Bone marrow (tissue), 2 donors: ENCODE data around the gene TSSK6.

Experiments
- DNase-seq, 2 donors: peaks; one replicate each; lab custom pipeline; 2025; lab: John Stamatoyannopoulos, UW

The TSSK6 gene

DNA sequence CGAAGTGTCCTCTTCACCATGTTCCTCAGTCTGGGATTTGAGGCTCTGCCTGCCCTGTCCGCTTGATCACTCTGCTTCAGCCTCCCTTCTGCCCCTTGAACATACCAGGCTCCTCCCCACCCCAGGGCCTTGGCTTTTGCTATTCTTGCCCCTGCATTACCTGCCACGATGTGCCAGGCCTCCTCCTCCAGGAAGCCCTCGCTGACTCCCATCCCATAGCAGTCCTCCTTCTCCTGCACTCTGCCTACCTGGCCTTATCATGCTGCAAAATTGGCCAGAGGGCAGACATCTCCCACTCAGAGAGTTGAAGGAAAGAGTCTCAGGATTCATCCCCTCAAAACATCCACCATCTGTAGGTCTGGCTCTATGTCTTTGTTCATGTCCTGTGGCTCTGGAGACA lies 15.5 kb upstream of the TSSK6 start:
- DNase-seq = no peak

DNA sequence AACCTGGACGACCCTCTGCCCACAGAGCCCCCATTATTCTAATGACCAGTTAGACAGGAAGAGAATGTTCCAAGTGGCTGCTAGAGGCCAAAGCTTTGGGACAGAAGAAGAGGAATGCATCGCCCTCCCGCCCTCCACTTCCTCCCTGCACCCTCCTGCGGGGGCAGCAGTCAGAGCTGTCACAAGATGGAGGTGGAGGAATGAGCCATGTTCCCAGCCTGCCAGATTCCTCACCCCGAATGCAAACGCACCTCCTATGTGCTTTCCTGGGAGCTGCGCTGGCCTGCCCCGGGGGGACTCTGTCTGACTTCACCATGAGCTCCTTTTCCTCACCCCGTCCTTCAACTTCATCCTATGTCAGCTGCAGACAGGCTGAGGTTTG lies 15.1 kb upstream of the TSSK6 start:
- no peak for DNase-seq

DNA sequence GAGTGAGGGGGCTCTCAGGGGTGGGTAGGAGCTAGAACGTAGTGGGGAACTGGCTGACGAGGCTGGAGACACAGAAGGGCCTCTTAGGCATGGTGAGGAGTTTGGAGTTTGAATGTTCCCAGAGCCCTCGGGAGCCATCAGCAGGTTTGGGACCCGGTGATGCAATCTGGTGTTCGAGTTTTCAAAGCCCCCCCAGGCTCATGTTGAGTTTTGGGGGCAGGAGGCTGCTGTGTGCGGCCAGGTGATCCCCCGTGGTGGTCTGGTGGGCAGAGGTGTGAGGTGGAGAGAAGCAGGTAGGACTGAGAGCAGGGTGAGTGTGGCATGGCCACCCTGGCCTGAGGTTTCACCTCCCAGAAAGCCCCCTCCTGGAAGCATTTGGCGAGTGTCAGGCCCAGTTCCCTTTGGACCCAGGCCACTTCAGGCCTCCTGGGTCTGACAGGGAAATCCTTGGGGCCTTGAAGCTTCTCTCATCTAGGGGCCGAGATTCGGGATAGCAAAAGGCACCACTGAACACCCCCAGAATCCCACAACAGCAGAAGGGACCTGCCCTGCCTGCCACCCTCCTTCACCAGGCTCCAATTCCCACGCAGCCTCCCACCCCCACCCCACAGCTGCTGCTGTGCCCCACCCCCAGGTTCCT lies 14.6 kb upstream of the TSSK6 start:
- DNase-seq = no peak

DNA sequence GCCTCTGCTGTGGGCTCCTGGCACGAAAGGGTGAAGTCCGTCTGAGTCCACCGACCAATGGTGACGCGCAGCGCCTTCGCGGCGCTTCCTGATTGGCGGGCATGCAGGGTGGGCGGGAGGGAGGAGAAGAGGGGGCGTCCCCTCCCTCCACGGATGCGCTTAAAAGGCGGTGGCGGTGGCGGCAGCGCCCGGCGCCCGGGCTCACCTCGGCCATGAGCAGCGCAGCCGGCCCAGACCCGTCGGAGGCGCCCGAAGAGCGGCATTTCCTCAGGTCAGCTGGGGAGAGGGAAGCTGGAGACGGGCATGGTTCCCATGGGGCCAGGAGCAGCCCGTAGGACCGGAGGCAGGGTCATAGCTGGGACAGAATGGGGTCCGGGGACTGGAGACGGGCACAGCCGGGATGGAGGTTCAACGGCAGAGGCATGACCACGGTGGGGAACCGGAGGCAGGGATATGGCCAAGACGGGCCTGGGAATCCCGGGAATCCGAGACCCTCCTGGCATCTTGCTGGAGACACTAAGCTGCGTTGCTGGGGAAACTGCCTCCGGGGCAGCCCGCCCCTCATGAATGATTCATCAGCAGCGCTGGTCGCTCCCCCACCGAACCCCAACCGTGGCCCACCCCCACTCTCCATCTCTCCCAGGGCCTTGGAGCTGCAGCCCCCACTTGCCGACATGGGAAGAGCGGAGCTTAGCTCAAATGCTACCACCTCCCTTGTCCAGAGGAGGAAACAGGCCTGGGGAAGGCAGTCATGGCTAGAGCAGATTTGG lies 13.6 kb upstream of the TSSK6 start, which contains the start of gene YJEFN3:
Gene YJEFN3 (plus strand): TSS at position 191 of the 770 bp plus-strand sequence. CDS start 22 bp downstream, at position 213.
- no peak for DNase-seq

DNA sequence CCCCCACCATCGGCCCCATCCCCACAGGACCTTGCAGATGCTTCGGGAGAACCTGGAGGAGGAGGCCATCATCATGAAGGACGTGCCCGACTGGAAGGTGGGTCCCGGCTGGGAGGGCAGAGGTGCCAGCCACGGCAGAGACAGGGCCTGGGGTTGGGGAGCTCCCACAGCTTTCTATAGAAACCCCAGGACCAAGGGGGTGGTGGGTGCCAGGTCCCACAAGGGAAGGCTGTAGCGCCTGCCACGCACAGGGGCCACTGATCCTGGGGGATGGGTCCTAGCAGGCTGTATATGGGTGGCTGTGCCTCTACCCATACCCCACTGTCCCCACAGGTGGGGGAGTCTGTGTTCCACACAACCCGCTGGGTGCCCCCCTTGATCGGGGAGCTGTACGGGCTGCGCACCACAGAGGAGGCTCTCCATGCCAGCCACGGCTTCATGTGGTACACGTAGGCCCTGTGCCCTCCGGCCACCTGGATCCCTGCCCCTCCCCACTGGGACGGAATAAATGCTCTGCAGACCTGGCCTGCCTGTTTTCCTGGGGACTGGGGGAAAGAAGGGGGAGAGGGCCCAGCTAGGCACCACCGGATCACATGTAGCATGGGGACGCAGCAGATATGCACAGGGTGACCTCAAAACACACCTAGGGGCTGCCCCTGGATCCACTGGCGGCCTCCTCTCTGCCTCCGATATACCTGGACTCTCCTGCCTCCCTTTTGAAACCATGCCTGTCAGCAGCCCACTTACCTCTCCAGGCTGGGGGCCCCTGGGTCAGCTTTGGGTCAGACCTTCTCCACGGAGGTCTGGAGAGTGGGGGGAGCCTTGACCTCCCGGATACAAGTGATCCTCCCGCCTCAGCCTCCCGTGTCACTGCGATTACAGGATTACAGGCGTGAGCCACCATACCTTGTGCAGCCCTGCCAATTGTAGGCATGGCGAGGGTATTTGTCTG lies 12.6 kb upstream of the TSSK6 start:
- no peak for DNase-seq

DNA sequence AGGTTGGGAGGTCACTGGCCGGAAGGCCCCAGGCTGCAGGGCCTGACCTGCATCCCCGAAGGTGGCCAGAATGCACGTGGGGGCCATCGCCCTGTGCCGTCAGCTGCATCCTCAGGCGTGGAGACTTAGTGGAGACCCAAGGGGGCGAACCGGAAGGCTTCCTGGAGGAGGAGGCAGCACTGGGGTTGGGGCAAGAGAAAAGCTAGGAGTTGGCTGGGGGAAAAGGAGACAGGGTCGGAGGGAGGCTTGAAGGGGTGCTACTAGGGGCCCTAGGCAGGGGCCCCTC lies 12.0 kb upstream of the TSSK6 start:
- DNase-seq = no peak

DNA sequence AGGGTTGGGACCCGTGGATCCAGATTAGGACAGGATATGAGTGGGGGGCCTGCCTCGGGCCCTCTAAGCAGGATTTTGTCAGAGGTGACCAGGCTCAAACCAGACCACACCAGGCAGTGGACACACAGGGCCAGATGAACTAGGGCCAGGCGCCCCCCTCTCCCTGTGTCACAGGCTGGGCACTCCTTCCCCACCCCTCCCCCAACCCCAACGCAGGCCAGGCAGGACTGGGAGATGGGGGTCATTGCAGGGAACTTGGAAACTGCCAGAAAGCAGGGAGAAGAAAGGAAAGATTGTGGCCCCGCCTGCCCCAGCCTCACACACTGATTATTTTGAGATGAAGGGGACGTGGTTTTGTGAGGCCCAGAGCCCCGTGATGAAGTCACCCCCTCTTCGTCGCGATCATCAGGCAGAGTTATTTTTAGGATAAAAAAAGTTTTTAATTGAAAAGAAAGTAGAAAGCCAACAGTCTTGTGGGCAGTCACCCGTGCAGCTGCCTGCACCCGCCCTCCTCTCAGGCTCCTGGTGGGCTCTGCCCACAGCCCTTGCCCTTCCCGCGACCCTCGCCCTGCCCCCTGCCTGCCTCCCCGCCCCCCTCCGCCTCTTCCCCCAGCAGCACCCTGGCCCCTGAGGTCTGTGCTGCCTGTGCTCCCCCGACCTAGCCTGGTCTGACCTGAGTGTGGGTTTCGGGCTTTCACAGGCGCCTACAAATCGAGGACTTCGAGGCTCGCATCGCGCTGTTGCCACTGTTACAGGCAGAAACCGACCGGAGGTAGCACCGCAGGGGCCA lies 11.4 kb upstream of the TSSK6 start:
- DNase-seq = no peak

DNA sequence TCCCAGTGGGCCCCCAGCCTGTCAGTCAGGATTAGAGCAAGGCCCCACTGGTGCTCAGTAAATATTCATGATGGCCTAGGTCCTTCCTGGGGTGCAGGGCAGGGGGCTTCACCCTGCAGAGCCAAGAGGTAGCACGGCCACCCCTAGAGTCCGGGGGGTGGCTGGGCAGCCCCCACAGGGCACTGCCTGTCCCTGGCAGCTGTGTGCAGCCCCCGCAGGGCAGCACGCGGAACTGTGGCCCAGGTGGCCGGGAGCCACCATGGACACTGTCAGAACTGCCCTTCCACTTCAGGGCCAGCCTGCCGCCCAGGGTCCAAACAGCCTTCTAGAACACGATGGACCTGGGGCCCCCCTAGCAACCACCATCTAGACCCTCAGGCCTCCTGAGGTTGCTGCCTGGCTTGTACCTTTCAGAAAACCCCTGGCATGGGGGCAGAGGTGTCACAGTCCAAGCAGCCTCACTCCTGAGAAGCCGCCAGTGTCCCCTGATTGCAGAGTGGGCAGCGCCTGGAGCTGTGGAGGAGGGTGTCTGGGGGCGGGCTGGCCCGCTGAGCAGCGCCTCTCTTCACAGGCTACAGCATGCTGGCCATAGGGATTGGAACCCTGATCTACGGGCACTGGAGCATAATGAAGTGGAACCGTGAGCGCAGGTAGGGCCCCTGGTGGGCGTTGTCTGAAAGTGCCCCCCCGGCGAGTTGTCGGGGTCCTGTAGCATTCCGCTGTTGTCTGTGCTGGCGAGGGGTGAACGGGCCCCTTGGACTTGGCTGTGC lies 10.4 kb upstream of the TSSK6 start:
- no peak for DNase-seq

DNA sequence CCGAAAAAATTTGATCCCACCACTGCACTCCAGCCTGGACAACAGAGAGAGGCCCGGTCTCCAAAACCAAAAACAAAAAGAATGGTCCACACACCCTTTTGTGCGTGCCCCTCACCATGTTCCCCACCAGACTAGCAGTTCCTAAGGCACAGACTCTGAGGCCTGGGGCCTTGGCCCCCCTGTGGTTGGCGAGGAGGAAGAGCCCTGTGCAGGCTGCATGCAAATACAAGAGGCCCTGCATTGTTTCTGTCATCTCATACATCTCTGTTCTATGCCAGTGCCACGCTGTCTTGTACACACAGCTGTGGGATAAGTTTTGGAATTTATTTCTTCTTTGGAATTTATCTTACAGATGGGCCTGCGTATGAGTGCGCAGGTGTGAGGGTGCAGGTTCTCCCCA lies 8.7 kb upstream of the TSSK6 start:
- no peak for DNase-seq

DNA sequence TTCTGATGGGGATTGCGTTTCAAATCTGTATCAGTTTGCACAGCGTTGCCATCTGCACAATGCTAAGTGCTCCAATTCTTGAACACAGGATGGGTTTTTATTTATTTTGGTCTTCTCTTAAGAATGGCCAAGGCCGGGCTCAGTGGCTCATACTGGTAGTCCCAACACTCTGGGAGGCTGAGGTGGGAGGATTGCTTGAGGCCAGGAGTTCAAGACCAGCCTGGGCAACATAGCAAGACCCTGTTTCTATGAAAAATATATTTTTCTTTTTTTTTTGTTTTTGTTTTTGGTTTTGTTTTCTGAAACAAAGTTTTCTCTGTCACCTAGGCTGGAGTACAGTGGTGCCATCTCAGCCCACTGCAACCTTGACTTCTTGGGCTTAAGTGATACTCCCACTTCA lies 7.8 kb upstream of the TSSK6 start:
- no peak for DNase-seq

DNA sequence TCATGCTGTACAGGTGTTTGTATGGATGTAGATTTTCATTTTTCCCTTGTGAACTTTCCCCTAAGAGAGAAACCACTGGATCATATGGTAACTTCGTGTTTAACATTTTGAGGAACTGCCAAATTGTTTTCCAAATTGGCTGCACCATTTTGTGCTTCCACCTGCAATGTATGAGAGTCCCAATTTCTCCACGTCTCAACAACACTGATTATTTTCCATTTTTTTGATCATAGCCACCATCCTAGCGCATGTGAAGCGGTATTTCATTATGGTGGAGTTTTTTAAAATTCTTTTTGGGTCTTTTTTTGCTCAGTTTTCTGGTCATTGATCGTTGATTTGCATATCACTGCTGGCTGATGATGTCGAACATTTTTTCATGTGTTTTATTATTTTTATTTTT lies 5.6 kb upstream of the TSSK6 start:
- no peak for DNase-seq

DNA sequence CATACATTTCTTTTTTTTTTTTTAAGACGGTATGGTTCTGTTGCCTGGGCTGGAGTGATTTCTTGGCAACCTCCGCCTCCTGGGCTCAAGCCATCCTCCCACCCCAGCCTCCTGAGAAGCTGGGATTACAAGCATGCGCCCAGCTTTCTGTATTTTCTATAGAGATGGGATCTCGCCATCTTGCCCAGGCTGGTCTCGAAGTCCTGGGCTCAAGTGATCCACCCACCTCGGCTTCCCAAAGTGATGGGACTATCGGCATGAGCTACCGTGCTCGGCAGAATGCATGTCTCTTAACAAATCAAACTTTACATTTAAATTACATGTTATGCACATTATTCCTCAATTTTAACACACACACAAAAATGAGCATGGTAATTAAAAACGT lies 1.9 kb upstream of the TSSK6 start:
- no peak for DNase-seq

DNA sequence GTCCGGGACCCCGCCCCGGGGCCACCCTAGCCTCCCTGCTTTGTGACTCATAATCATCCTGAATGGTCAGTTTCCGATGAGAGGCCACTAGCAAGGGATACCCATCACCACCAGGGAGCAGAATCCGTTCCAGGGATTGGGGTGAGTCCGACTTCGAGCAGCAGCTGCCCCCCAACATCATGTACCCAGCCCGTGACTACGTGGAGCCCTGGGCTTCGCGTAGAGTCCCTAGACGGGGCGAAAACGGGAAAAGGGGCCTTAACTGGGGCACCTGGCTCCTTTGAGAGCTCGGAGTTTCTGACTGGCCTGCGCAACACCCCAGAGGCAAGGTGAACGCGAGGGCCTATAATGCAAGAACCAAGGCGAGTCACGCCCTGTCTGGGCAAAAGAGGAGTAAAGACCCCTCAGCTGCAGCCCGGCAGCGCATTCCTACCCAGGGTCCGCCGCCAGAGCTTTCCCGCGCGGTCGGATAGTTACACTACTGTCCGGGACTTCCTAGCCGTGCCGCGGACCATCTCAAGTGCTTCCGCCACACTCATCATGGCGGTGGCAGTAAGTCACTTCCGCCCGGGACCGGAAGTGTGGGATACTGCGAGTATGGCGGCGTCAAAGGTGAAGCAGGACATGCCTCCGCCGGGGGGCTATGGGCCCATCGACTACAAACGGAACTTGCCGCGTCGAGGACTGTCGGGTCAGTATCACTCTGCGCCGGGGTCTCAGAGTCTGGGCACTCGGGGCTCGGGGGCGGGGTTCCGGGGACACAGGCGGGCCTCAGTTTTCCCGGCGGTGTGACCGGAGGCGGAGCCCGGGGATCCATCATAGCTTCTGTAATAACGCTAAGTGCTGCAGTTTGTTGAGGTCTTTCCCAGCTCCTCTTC lies 533 bp upstream of the TSSK6 start, which contains the start of gene NDUFA13:
Gene NDUFA13 (plus strand): TSS at position 584 of the 878 bp plus-strand sequence. CDS start 14 bp downstream, at position 598.
- DNase-seq = peak; percentile 84 to 96

DNA sequence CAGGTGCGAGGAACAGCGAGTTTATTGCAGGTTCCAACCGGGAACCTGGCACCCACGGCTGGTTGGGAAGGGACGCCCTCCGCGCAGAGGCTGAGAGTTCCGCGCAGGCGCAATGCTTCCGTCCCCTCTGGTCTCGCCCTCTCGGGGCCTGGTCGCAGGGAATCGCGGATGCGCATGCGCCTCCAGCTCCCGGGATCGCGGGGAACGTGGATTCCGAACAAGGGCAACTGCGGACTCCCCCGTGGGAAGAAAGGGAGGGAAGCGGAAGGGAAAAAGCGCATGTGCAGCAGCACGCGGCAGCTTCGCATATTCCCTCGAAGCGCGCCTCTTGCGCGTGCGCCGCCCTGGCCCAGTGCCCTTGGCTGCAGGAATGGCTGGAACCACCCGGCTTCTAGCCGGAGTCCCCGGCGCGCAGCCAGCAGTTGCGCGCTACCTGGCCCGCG lies 1.1 kb downstream of the TSSK6 start:
- DNase-seq = no peak

DNA sequence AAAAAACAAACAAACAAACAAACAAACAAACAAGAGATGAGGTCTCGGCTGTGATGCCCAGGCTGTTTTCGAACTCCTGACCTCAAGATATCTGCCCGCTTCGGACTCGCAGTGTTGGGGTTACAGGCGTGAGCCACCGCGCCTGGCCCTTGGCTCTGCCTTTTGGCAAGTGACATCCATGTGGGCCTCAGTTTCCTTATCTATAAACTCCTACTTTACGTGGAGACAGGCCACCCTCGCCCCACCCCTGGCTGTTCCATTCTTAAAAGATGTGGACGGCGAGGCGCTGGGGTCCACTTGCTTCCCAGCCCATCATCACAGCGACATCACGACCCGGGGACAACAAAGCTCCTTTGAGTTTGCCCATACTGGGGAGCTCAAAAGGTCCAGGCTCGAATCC lies 1.7 kb downstream of the TSSK6 start:
- DNase-seq = no peak

DNA sequence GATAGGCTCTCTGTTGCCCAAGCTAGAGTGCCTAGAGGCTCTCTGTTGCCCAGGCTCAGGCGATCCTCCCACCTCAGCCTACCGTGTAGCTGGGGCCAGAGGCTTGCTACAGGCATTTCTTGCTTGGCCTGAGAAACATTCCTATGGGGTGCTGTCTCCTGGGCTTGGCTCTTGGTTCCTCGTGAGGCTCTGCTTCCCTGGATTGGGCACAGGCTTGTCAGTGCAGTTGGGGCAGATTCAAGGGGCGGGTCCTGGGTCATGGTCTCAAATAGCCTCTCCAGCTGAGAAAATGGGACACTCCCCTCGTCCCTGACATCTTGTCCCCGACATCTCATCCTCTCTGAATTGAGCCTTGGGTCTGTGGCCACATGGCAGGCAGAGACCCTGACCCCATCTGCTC lies 4.9 kb downstream of the TSSK6 start:
- DNase-seq = no peak

DNA sequence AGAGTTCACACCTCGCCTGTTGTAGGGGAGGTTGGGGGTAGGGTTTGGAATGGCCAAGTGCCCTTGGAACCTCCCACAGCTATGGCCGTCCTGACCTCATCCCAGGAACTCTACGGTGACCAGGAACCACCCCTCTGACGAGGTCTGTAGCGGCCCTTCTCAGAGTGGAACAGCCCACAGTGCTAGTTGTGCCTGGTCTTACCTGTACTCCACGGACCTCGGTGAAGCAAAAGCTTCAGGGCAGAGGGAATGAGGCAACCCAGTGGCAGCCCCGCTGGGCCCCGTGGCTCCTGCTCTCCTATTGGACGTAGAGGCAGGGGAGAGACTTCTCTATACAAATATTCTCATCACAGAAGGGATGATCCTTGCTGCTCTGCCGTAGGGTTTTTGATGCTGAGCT lies 7.1 kb downstream of the TSSK6 start:
- DNase-seq = no peak

DNA sequence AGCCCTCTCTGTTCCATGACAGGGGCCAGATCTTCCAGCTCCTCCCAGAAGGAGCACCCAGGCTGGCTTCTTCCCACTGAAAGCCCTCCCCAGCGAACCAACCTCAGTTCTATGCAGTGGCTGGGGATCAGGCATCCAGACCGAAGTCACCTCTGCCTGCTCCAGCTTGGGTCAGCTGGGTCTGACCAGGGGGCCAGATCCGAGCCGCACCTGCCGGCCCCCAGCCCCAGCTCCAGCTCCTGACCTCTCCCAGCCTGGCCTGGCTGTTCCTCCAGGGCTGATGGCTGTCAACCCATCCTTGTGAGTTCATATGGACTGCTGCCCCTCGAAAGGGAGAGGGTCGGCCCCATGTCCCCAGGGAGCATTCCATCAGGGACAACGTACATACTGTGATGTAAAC lies 8.0 kb downstream of the TSSK6 start:
- no peak for DNase-seq

DNA sequence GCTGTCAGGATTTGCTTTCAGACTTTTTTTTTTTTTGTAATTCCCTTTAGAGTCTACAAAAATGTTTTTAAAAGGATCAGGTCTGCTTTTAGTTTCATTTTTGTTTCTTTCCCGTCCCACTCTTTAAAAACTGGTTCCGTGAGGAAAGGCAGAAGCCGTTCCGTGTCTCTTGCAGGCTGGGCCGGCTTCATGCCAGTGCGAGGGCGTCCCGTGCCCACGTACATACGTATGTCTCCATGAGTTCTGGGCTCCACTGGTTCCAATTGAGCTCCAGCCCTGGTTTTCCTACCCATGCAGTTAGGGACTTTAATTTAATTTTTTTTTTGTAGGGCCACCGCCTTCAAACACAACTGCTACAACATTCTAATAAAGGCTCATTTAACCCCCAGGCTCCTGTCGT lies 8.8 kb downstream of the TSSK6 start:
- no peak for DNase-seq

DNA sequence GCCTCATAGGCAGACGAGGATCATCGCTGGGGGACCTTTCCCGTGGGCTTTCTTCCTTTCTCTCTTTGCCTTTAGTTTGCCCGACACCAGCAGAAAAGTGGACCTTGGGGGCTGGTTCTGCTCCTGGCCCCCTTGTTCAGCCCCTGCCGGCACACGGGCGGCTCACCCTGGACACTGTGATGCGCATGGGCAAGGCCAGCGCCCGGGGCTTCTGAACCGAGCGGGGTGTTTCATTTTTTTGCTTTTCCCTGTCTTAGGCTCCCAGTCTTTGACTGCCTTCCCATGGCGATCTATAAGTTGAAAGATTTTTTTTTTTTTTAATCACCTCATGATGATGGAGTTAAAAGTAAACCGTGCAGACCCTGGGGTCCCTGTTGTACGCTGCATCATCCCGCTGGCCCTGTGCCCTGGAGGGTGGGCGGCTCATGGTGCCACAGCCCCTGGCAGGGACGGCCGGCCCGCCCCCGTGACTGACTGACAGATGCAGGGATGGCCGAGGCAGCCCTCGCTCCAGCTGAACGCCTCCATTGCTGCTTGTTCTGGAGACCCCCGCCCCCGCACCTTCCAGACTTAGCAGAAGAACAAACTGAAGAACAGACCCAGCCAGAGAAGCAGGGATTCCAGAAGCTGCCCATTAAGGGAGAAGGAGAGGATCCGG lies 9.6 kb downstream of the TSSK6 start:
- no peak for DNase-seq
